HG03378 (cell line): ENCODE measurements around the gene ADARB1.

Experiments
- ATAC-seq: cut with Tn5 transposase; IDR thresholded peaks from one replicate; pipeline ENCODE4 v1.9.1; 2021; ENCODE audit warnings: mild to moderate bottlenecking, moderate library complexity; ENCODE audit not compliant: unreplicated experiment

Gene ADARB1

DNA sequence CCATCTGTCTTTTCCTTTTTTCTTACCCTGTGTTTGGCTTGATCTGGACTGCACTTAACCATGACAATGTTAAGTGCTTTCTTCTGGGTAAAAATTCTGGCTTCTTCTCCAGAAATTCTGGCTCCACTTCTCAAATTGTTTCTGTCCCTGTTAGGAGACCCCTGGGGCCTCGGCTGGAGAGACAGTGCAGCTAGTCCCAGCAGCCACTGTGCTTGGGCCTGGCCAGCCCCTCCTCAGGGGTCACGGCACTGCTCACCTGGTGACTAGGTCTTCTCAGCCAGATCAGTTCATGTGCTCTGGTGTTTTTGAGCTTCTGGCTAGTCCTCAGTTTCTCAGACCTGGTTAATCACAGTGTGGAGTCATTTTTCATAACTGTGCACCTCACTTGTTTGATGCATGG is 72.4 kb downstream of the ADARB1 start:
- ATAC-seq: no peak

DNA sequence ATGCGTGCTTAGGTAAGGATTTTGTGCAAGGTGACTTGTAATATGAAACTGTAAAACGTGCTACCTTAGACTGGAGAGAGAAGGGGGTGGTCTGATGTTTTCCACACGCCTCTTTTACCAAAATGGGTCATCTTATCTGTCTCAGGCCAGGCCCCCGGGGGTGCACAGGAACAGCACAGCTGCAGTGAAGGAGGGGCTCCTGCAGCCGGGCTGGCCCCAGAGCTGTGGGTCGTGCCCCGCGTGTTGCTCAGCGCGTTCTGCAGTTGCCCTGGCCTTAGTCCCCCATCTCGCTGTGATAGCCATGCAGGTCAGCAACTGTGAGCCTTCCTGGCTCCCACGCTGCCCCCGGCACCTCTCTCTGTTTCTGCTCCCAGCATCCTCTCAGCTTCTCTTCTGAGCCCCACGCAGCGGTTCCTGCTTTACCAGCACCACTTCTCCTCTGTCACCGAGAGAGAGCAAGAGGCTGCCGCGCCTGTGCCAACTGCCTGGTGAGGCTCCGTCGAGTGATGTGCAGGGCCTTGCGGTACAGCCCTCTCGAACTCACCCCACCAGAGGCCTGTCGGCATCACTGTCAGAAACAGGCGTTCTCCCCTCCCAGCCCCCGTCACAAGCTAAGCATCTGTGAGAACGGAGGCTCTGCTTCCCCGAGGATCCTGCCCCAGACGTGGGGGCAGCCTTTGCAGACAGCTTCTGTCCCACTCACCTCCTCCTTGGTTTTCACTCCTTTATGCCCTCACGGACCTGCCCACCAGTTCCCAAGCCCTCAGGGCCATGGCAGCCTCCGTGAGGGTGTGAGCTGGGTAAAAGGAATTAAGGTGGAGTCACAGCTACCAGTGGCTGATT is 73.3 kb downstream of the ADARB1 start:
- no peak for ATAC-seq

DNA sequence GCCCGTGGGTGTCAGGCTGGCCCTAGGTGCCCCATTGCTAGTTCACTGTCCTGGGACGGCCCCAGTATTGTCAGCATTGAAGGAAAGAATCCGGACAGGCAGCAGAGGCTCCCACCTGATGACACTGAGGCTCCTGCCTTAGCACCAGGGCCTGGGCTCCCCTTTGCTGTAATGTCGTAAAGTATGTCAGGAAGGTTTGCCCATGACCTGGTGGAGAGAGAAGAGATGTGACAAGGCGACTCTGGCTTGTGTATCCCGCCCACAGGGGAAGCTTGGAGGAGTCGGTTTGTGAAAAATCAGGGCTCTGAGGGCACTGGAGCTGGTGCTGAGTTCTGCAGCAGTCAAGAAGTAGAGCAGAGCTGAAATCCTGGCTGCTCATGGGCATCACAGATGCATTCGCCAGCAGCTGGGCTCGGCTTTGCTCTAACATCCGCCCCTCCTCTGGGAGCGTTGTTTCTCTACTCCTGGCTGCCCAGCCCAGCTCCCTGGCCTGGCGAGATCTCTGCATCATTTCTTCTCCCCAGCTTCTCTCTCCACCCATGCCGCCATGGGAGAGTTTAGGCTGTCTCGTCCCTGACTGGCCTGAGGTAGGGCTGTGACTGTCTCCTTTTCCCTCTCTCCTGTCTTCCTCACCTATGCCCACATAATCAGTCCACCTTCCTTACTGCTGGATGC is 74.1 kb downstream of the ADARB1 start:
- ATAC-seq: no peak

DNA sequence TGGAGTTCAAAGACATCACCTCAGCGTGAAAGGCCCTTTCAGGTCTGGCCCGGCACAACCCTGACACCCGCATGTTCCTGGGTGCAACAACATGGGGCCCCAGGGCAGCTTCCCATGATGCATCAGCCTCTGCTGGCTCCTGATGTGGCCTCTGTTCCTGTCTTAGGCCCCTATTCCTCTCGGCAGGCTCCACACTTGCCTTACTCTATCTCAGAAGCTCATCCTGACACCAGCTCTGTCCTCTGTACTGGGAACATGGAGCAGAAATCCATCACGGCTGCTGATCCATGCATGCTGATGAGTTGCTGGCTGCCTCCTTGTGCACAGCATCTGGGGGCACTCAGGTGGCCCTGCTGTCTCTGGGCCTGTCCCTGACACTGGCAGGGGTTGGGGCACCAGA is 74.6 kb downstream of the ADARB1 start:
- no peak for ATAC-seq

DNA sequence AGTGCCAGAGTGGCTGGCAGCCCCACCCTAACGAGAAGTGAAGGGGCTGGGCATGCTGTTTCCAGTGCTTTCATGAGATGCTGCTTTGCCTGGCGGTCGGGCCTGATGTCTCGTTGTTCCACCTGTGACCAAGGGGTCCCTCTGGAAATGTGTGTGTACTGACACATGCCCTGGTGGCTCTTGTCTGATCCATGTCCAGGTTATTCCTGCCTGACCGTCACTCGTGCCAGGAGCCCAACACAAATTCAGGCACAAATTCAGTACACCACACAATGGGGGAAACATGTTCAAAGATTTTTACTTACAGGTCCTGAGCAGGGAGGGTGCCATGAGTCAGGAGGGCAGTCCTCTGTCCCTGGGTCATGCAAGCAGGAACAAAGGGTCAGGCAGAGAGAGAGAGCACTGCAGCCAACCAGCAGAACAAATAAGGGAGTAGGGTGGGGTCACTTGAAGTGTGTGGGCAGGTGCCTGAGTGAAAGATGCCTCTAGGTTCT is 76.3 kb downstream of the ADARB1 start:
- no peak for ATAC-seq

DNA sequence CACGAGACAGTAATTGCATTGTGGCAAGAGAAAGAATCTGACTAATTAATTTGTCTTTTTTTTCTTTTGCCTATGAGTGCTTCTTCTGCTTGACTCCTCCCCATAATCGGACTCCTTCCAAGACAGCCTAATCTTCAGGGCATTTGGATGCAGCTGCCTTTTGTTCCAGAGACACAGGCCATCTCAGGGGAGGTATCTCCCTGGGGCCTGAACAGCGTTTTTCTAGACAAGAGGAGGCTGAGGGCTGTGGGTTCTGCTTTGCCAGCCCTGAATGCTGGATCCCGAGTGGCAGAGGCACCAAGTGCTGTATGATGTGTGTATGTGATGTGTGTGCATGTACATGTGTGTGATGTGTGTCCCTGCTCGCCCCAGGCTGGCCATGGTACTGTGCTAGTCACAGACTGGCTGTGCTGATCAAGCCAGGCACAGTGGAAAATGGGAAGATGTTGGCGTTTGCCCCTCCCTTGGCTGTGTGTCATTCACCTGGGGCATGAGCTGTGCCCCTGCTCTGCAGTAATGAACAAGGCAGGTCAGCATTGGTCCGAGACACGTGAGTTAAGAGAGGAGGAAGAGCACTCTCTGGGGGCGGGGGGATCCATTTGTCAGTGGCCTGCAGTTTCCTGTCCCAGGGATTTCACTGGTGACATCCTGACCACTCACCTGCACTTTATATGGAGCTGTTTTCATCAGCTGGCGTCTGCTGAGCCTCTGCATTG is 77.2 kb downstream of the ADARB1 start:
- ATAC-seq: no peak

DNA sequence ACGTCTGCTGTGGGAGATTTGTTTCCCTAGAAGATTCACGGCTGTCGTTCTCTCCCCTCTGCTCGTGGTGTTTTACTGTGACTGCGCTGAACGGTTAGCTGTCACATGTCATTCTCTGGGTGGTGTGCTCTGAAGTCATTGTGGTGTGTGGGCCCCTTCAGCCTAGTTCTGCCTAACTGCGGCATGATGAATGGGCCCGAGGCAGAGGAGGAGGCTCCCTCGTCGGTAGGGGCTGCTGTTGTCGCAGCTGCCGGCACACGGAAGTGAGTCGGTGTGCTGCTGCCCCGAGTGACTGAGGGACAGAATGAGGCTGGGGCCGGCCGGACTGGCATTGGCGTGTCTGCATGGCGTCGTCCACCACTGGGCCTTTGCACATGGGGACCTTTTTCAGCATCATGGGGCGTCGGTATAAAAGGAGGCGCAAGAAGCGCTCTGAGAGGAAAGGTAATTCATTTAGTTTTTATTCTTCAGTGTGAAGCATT is 77.9 kb downstream of the ADARB1 start:
- ATAC-seq: no peak

DNA sequence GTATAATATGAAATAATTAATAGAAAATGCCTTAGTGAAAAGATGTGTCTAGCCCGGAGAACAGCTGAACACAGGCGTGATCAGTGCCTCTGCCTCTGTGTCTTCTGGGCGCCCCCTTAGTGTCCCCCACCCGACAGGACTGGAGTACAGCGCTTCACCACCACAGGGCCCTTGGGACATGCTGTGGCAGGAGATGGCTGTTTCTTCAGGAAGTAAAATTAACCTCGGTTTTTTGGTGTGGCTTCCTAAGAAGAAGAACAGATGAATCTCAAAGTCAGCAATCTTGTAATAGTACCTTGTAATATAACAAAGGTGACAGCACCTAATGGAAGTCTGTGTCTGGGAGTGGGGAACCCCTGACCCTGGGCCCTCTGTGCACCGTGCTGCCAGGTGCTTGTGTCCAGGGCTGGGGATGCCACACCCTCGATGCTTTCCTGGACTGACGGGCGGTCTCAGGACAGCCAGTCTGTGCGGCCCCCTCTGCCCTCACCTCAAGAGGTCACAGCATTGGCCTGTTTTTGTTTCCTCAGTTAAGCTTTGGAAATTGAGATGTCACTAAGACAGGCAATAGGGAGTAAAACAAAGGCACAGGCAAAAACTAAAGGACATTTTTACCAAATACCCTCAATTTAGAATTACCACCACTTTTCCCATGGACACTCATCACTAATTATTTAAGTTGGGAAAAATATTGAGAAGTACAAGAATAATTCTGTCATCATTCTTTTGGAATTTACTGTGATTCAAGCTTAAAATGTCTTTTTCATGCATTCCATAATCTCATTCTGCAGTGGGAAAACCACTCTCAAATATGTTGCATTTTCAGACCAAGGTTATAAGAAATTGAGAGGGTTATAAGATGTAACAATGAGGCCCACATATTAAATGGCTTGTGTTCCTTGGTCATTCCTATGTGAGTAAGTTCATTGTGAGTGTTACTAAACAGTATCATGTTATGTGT is 79.3 kb downstream of the ADARB1 start:
- ATAC-seq: no peak

DNA sequence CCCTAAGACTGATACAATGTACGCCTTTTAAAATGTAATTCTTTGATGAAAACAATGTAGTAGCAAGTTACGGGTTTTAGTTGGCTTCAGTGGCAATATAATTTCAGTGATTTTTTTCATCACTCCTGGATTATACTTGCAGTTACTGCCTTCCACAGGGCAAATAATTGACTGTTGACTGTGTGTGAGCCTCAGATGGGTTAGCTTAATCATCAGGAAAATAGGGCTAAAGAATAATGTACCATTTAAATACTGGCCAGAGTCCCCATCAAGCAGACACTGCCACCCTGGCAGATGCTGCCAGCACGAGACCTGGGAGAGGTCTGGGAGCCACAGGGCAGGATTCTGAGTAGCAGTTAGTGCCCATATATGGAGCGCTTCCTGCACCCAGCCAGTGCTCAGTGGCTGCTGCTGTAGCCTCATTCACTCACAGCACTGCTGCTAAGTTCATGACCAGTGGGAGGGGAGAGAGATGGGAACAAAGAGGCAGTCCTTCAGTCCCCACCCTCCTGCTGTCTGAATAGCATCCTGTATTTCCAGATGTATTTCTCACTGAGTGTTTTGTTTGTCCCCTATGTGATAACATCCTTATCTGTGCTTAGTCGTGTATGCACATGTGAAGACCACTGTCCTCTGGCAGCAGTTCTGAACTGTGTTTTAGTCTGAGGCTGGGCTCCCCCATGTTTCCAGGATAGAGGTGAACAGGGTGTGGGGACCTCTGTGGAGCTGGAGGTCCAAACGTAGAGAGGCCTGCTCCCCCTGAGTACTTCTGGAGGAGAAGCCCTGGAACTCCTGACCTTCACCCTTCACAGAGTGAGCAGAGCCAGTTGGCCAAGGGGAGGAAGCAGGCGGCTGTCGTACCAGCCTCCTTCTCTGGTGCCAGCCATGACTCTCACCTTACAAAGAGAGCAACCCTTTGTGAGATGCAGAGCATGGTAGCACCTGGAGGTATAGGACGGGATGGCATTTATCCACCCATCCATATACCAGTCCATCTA is 80.4 kb downstream of the ADARB1 start:
- ATAC-seq: no peak

DNA sequence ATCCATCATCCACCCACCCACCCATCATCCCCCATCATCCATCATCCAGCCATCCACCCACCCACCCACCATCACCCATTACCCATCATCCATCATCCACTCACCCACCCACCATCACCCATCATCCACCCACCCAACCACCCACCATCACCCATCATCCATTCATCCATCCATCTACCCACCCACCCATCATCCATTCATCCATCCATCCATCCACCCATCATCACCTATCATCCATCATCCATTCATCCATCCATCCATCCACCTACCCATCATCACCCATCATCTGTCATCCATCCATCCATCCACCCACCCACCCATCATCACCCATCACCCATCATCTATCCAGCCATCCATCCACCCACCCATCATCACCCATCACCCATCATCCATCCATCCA is 81.5 kb downstream of the ADARB1 start:
- no peak for ATAC-seq

DNA sequence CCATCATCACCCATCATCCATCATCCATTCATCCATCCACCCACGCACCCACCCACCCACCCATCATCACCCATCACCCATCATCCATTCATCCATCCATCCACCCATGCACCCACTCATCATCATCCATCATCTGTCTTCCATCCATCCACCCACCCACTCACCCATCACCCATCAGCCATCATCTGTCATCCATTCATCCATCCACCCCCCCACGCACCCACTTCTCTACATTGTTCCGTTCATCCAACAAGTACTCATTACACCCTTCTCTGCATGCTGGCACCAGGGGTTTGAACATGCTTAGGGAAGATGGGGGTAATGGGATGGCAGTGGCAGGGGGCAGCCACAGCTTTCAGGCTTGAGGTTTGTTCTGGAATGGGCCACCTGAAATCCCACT is 82.1 kb downstream of the ADARB1 start:
- ATAC-seq: no peak

DNA sequence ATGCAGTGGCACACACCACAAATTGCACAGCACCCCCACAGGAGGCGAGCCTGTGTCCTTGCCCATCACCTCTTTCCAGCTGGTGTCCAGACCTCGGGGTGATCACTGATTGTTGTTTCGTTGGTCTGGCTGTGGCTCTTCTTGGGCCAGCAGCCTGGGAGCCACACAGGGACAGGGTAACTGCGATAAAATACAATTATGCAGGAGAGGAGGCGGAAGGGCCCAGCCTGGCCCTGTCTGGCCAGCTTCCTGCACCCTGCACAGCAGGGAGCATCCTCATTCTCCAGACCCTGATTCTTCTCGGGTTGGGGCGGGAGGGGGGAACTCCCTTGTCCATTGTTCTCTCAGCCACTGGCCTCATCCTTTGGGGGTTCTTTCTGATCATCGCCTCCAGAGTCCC is 83.6 kb downstream of the ADARB1 start:
- ATAC-seq: no peak

DNA sequence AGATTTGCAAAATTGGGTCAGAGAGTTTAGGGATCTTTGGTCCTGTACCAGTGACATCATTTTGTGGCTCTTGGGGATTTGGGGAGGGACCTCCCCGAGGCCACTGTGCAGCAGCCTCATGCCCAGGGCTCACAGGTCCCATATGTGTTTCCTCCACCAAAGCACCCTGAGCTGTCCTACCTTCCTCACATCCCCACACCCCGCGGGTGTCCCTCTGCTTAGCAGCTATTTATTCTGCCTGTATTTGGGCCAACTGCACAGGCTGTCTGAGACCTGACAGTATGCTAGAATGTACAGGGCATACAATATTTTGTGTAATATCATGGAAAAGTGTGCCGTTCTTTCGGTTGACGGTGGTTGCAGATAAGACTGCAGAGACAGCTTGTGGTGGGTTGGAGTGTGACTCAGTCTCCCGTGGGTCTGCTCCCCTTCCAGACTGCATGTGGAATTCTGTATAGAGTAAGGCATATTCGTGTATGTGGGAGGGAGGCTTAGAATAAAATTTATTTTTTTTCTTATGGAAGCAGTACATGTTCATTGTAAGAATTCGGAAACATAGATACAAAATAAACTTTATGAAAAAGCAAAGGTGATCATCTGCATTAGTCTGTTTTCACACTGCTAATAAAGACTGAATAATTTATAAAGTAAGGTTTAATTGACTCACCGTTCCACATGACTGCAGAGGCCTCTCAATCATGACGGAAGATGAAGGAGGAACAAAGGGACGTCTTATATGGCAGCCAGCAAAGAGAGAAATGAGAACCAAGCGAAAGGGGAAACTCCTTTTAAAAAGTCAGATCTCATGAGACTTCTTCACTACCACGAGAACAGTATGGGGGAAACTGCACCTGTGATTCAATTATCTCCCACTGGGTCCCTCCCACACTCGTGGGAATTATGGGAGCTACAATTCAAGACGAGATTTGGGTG is 84.4 kb downstream of the ADARB1 start:
- no peak for ATAC-seq

DNA sequence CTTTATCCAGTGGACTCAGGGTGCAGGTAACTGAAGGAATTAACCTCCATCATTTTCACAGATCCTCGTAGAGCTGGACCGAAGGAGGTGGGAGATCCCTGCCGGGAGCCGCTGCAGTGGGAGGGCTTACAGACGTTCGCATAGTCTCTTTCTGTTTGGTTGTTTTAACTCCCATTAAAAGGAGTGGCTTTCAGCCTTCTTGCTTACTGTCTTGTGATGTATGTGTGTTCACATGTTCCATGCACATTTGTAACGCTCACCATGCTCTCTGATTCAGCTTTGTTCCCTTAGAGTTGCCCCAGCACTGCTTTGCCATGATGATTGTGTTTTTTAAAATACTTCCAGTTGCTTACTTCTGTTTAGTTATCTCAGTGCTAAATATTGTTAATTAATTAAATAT is 85.8 kb downstream of the ADARB1 start:
- no peak for ATAC-seq

DNA sequence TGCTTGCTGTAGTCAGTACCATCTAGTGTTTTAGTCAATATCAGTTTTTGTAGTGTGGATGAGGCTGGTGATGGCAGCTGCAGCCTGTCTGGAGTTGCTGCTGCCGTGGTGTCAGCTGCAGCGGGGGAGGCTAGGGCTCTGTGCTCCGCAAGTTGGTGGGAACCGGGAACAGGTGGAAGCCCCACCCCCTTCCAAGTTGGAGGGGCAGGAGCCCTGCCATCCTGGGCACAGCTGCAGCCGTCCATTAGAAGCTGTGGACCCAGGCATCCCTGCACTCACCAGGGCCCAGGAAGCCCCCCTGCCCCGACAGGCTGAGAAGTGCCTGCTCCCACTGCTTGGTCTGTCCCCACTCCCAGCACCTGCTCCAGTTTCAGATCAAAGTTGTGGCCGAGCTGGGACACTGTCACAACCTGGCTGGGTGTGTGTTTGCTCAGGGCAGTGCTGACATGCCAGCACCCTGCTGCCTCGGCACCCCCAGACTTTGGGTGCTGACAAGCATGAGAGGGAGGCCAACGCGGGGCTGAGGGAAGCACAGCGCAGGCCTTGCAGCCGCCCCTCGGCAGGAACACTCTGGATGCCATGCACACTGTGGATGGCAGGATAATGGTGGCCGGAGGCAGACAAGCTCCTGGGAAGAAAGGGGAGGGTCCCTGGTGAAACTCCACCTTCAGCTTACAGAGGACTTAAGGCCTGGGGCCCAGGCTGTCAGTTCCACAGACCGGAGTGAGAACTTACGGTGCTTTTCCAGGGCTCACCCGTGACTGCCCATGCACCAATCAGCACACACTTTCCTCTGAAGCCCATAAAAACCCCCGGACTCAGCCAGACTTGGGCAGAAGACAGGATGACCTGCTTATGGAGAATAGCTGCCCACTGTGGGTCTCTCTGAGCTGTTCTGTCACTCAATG is 86.9 kb downstream of the ADARB1 start:
- no peak for ATAC-seq

DNA sequence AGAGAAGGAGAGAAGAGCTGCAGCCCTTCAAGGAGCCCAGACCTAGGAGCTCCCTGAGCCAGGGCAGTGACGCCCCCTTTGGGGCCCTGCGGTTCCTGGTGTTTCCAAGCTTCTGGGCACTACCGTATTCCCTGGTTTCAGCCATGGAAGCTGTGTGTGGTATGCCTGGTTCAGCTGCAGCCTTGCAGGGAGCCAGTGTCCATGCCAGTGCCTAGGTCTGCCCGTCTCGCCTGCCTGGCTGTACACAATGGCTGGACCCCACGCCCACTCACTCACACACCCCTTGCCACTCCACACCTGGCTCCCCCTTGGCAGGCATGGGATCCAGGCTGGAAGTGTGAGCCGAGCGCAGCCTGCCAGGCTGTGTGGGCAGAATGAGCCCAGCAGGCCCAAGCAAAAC is 87.7 kb downstream of the ADARB1 start:
- ATAC-seq: no peak

DNA sequence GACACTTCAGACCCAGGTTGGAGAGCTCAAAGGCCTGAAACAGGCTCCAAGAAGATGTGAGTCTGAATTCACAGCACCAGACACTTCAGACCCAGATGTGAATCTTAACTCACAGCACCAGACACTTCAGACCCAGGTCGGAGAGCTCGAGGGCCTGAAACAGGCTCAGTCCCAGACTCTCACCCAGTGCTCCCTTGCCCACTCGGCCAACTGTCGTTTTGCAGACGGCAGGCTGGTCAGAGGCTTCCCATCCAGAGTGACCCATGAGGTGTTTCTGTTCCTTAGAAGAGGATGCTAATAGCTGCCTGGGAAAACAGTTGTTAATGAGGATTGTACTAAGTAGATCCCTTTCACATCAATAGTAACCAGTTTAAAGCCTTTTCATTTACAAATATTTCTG is 88.4 kb downstream of the ADARB1 start:
- ATAC-seq: no peak
